HepG2 (cell line): Measurements from ENCODE around the gene UGGT1. TPM values are rescaled to one million over a fixed set of nuclear protein-coding genes. Genes with fewer than 3 reads are reported as not detected.

Experiments
- ASH2L ChIP-seq: fragments of 300-600, 200-600 bp; sonication (generic); IDR thresholded peaks from 2 replicates; pipeline ENCODE4 v1.7.0; 2017; ENCODE audit warnings: low read depth, mild to moderate bottlenecking, moderate library complexity, mixed read lengths, low read length; ENCODE audit not compliant: insufficient read length
- ATF2 ChIP-seq: sonication (generic); formaldehyde crosslinking; IDR thresholded peaks from 2 replicates; pipeline ENCODE4 v1.4.0; 2020; ENCODE audit warnings: missing genetic modification reagents
- CEBPB ChIP-seq: IDR thresholded peaks from 2 replicates; pipeline ENCODE4 v1.6.1; 2011; ENCODE audit warnings: low read depth, low read length, improper control_type of control experiment, borderline replicate concordance
- CHD2 ChIP-seq: IDR thresholded peaks from 2 replicates; pipeline ENCODE4 v1.6.1; 2011; ENCODE audit warnings: low read depth, low read length, improper control_type of control experiment
- ERF ChIP-seq: IDR thresholded peaks from 2 replicates; pipeline ENCODE4 v1.6.1; 2018; ENCODE audit warnings: missing biosample characterization, missing genetic modification reagents
- FOXC1 ChIP-seq: sonication (generic); formaldehyde crosslinking; IDR thresholded peaks from 2 replicates; pipeline ENCODE4 v1.8.0; 2022; ENCODE audit warnings: mild to moderate bottlenecking, missing genetic modification reagents, borderline replicate concordance
- HDAC2 ChIP-seq: sonication (generic); formaldehyde crosslinking; IDR thresholded peaks from 2 replicates; pipeline ENCODE4 v1.4.0; 2020; ENCODE audit warnings: missing genetic modification reagents
- KDM6A ChIP-seq: IDR thresholded peaks from 2 replicates; pipeline ENCODE4 v1.6.1; 2016; ENCODE audit warnings: low read depth
- NFAT5 ChIP-seq: sonication (generic); formaldehyde crosslinking; IDR thresholded peaks from 2 replicates; pipeline ENCODE4 v1.4.0; 2020; ENCODE audit warnings: missing genetic modification reagents
- PHF5A ChIP-seq: IDR thresholded peaks from one replicate; pipeline ENCODE4 v1.6.1; 2018; ENCODE audit warnings: low read depth, missing genetic modification reagents; ENCODE audit not compliant: unreplicated experiment
- PLSCR1 ChIP-seq: sonication (generic); formaldehyde crosslinking; IDR thresholded peaks from 2 replicates; pipeline ENCODE4 v1.5.0; 2020; ENCODE audit warnings: missing genetic modification reagents, mild to moderate bottlenecking, borderline replicate concordance
- POGZ ChIP-seq: sonication (generic); formaldehyde crosslinking; IDR thresholded peaks from 2 replicates; pipeline ENCODE4 v1.4.0; 2020; ENCODE audit warnings: mild to moderate bottlenecking, missing genetic modification reagents
- SOX13 ChIP-seq, 3 experiments: fragments of 450-650 bp in 1 of 3; sonication (generic) in 1 of 3; formaldehyde crosslinking in 1 of 3; IDR thresholded peaks in 2 of 3; conservative IDR thresholded peaks in 1 of 3; 2 replicates each; pipeline versions ENCODE4 v1.5.0 to v1.6.1; 2016 to 2020; ENCODE audit warnings: antibody characterized with exemption in 1 of 3, mild to moderate bottlenecking in 1 of 3, missing compliant biosample characterization in 1 of 3, missing genetic modification reagents in 1 of 3, moderate library complexity in 1 of 3
- SOX6 ChIP-seq, 2 experiments: fragments of 450-650 bp in 1 of 2; sonication (generic) in 1 of 2; formaldehyde crosslinking in 1 of 2; IDR thresholded peaks; 2 replicates each; pipeline versions ENCODE4 v1.4.0 to v1.6.1; 2017 to 2020; ENCODE audit warnings: antibody characterized with exemption in 1 of 2, mild to moderate bottlenecking in 1 of 2, missing genetic modification reagents in 1 of 2
- SP2 ChIP-seq: sonication (generic); formaldehyde crosslinking; IDR thresholded peaks from 2 replicates; pipeline ENCODE4 v1.5.1; 2020; ENCODE audit warnings: mild to moderate bottlenecking, missing genetic modification reagents
- SRSF1 ChIP-seq: fragments of 200-400 bp; formaldehyde crosslinking; optimal IDR thresholded peaks from 2 replicates; pipeline ENCODE3; 2017; ENCODE audit warnings: mild to moderate bottlenecking, low read depth, low read length, moderate library complexity
- TMF1 ChIP-seq: sonication (generic); formaldehyde crosslinking; IDR thresholded peaks from 2 replicates; pipeline ENCODE4 v1.8.1; 2022; ENCODE audit warnings: low read depth, missing genetic modification reagents
- YEATS4 ChIP-seq: sonication (generic); formaldehyde crosslinking; IDR thresholded peaks from 2 replicates; pipeline ENCODE4 v1.4.0; 2020; ENCODE audit warnings: missing genetic modification reagents, borderline replicate concordance
- ZNF207 ChIP-seq: fragments of 450-650 bp; IDR thresholded peaks from 2 replicates; pipeline ENCODE4 v1.6.1; 2016; ENCODE audit warnings: antibody characterized with exemption, borderline replicate concordance
- ZNF263 ChIP-seq: sonication (generic); formaldehyde crosslinking; IDR thresholded peaks from 2 replicates; pipeline ENCODE4 v1.4.0; 2020; ENCODE audit warnings: missing genetic modification reagents
- ZNF274 ChIP-seq: sonication (generic); formaldehyde crosslinking; IDR thresholded peaks from 2 replicates; pipeline ENCODE4 v1.5.1; 2020; ENCODE audit warnings: mild to moderate bottlenecking, missing genetic modification reagents
- ZNF766 ChIP-seq: sonication (generic); formaldehyde crosslinking; IDR thresholded peaks from 2 replicates; pipeline ENCODE4 v1.5.0; 2020; ENCODE audit warnings: missing genetic modification reagents, borderline replicate concordance
- ZNF83 ChIP-seq: sonication (generic); formaldehyde crosslinking; IDR thresholded peaks from 2 replicates; pipeline ENCODE4 v1.4.0; 2020; ENCODE audit warnings: missing genetic modification reagents, mild to moderate bottlenecking, borderline replicate concordance
- ZNF841 ChIP-seq: sonication (generic); formaldehyde crosslinking; IDR thresholded peaks from 2 replicates; pipeline ENCODE4 v1.8.1; 2023; ENCODE audit warnings: missing genetic modification reagents, borderline replicate concordance
- polyA plus RNA-seq, 8 experiments: library from polyadenylated mRNA; depleted of rRNA in 3 of 8; stranded (reverse) in 7 of 8; unstranded in 1 of 8; fragments of >200 nt; fragmentation: Illumina TruSeq in 4 of 8; extraction: Trizol in 4 of 8; gene quantifications; 2 replicates each; pipeline versions ENCODE4 v1.2.1 to v1.2.3, GENCODE V29; 2011 to 2016; ENCODE audit warnings: low read depth in 4 of 8, missing spikeins in 1 of 8, mixed read lengths in 1 of 8; ENCODE audit not compliant: insufficient read depth in 1 of 8
- total RNA-seq, 5 experiments: library from RNA; depleted of rRNA; stranded (reverse); fragments of >200 nt; fragmentation: Illumina TruSeq; extraction: Trizol; gene quantifications; 2 replicates each; pipeline ENCODE4 v1.2.3, GENCODE V29; 2016; ENCODE audit warnings: low read depth in 1 of 5

UGGT1 gene
- total and polyA plus RNA-seq, 2 of the 13 experiments (the other 11 are each of a cell fraction or from before 2014, with no cell fraction given): 35.8 to 83.2 TPM

- TF ChIP-seq NFAT5 (CRISPR knock-in tag): no peak
- TF ChIP-seq YEATS4: no peak
- TF ChIP-seq CEBPB: 0 out of 2 replicates have a peak, but pooled peaks have one; percentile 47
- TF ChIP-seq TMF1 (CRISPR knock-in tag): no peak
- no peak for TF ChIP-seq ATF2 (CRISPR knock-in tag)
- TF ChIP-seq PLSCR1 (CRISPR knock-in tag): no peak
- peak; percentile 70 for TF ChIP-seq SOX13 (IDR thresholded peaks at IDR 0.05)
- TF ChIP-seq SOX13 (CRISPR knock-in tag; conservative IDR thresholded peaks at IDR 0.05 in 1 of 2, IDR thresholded peaks at IDR 0.05 in 1 of 2): peak in 1 of 2 experiments; percentile 79; a peak in 2 of 4 replicates
- no peak for TF ChIP-seq ZNF274 (CRISPR knock-in tag)
- no peak for TF ChIP-seq SP2
- TF ChIP-seq ZNF83 (CRISPR knock-in tag): no peak
- TF ChIP-seq KDM6A (CRISPR knock-in tag): no peak
- TF ChIP-seq ZNF841 (CRISPR knock-in tag): no peak
- TF ChIP-seq SOX6 (IDR thresholded peaks at IDR 0.05): no peak
- TF ChIP-seq SOX6 (CRISPR knock-in tag; IDR thresholded peaks at IDR 0.05): peak; percentile 48; the same call in 1 of the 2 replicates
- no peak for TF ChIP-seq ZNF207
- TF ChIP-seq SRSF1: no peak
- TF ChIP-seq FOXC1 (CRISPR knock-in tag): no peak
- no peak for TF ChIP-seq PHF5A (CRISPR knock-in tag)
- no peak for TF ChIP-seq ASH2L
- no peak for TF ChIP-seq ZNF766 (CRISPR knock-in tag)
- no peak for TF ChIP-seq ZNF263 (CRISPR knock-in tag)
- no peak for TF ChIP-seq ERF (CRISPR knock-in tag)
- no peak for TF ChIP-seq HDAC2 (CRISPR knock-in tag)
- no peak for TF ChIP-seq CHD2
- no peak for TF ChIP-seq POGZ (CRISPR knock-in tag)
These were observed 124.0 kb downstream of the UGGT1 start (continued) for GRCh38 chr2:128214866-128215460.
